HCT116 (cell line): Measurements from ENCODE around the gene TEAD1. TPM values are rescaled to one million over a fixed set of nuclear protein-coding genes. Genes with fewer than 3 reads are reported as not detected.

Experiments
- ATAC-seq: fragments of 200-7000 bp; cut with Tn5 transposase; 2 replicates; pipeline ENCODE4 v1.9.1; 2020; ENCODE audit warnings: mild to moderate bottlenecking, moderate library complexity
- BruUV-seq: library from RNA; stranded (reverse); fragments of 400-500 nt; replicated peaks from 2 replicates; lab custom pipeline; 2021; lab: Mats Ljungman, UMichigan
- CTCF ChIA-PET: fragments of 300-600 bp; sonication (Branson Sonifier 250); formaldehyde crosslinking; loops from one replicate; lab custom pipeline; 2021; ENCODE audit warnings: antibody characterized with exemption; lab: Charles Lee
- POLR2A ChIA-PET: fragments of 300-600, 350-600 bp; sonication (Branson Sonifier 250); formaldehyde crosslinking; loops from one replicate; lab custom pipeline; 2021; ENCODE audit warnings: antibody characterized with exemption; lab: Charles Lee
- RAD21 ChIA-PET, 2 experiments: fragments of 300-600 bp; sonication (Branson Sonifier 250); formaldehyde crosslinking; loops; one replicate each; lab custom pipeline; 2023; ENCODE audit warnings: low total read pairs in 2 of 2; ENCODE audit not compliant: uncharacterized antibody in 2 of 2, unreplicated experiment in 2 of 2, low non-redundant PET in 1 of 2; lab: Charles Lee
- DNase-seq: peaks from one replicate; pipeline ENCODE4 v3.0.0-alpha.2; 2010; ENCODE audit warnings: low read depth, low spot score
- H2AFZ ChIP-seq: fragments of 200-600 bp; shearing (Covaris generic), sonication (generic); 2 replicates; pipeline ENCODE4 v1.6.1; 2017; ENCODE audit warnings: low read depth, mixed run types, mixed read lengths, antibody characterized with exemption, low read length; ENCODE audit not compliant: poor library complexity, severe bottlenecking
- H3K27ac ChIP-seq: 2 replicates; pipeline ENCODE4 v1.5.1; 2012; ENCODE audit warnings: low read depth, low read length
- H3K27me3 ChIP-seq: fragments of 200-600 bp; sonication (generic); 2 replicates; pipeline ENCODE4 v1.6.1; 2016; ENCODE audit warnings: mixed run types, low read length, mixed read lengths; ENCODE audit not compliant: insufficient read depth
- H3K36me3 ChIP-seq, 2 experiments: fragments of 200-500 bp in 1 of 2; fragments of 200-600 bp in 1 of 2; sonication (Bioruptor generic) in 1 of 2; sonication (generic) in 1 of 2; 2 replicates each; pipeline versions ENCODE4 v1.5.1 to v1.6.1; 2014 to 2016; ENCODE audit warnings: low read length in 2 of 2, inconsistent platforms in 1 of 2, mixed read lengths in 1 of 2, mixed run types in 1 of 2; ENCODE audit not compliant: insufficient read depth in 2 of 2, control insufficient read depth in 1 of 2
- H3K4me1 ChIP-seq, 2 experiments: fragments of 200-600 bp in 1 of 2; sonication (generic) in 1 of 2; 2 replicates each; pipeline versions ENCODE4 v1.5.1 to v1.6.1; 2012 to 2017; ENCODE audit warnings: low read length in 2 of 2, inconsistent platforms in 1 of 2, mild to moderate bottlenecking in 1 of 2, mixed read lengths in 1 of 2, mixed run types in 1 of 2, moderate library complexity in 1 of 2; ENCODE audit not compliant: insufficient read depth in 2 of 2, control insufficient read depth in 1 of 2
- H3K4me2 ChIP-seq: fragments of 200-600 bp; sonication (generic); 2 replicates; pipeline ENCODE4 v1.6.1; 2017; ENCODE audit warnings: mixed run types, low read length, mixed read lengths
- H3K4me3 ChIP-seq, 2 experiments: fragments of 200-600 bp in 1 of 2; sonication (generic) in 1 of 2; replicated peaks in 1 of 2; 2 replicates each; pipeline ENCODE4 v1.5.1; 2011 to 2016; ENCODE audit warnings: low read length in 2 of 2, control low read depth in 1 of 2, low read depth in 1 of 2, mild to moderate bottlenecking in 1 of 2, mixed read lengths in 1 of 2, mixed run types in 1 of 2
- H3K79me2 ChIP-seq: fragments of 200-600 bp; sonication (generic); 2 replicates; pipeline ENCODE4 v1.6.1; 2017; ENCODE audit warnings: mild to moderate bottlenecking, mixed run types, low read length, moderate library complexity, mixed read lengths; ENCODE audit not compliant: insufficient read depth
- H3K9ac ChIP-seq: fragments of 200-600 bp; sonication (generic); 2 replicates; pipeline ENCODE4 v1.6.1; 2016; ENCODE audit warnings: low read length, mixed read lengths
- H3K9me2 ChIP-seq: fragments of 200-600 bp; sonication (generic), shearing (Covaris generic); 2 replicates; pipeline ENCODE4 v1.6.1; 2017; ENCODE audit warnings: mixed run types, mild to moderate bottlenecking, moderate library complexity; ENCODE audit not compliant: insufficient read depth
- H3K9me3 ChIP-seq, 2 experiments: fragments of 200-500 bp in 1 of 2; fragments of 200-600 bp in 1 of 2; sonication (Bioruptor generic) in 1 of 2; sonication (generic) in 1 of 2; 2 replicates each; pipeline ENCODE4 v1.6.1; 2014 to 2017; ENCODE audit warnings: low read length in 2 of 2, mixed read lengths in 2 of 2, inconsistent platforms in 1 of 2, low read depth in 1 of 2, mild to moderate bottlenecking in 1 of 2, mixed run types in 1 of 2, moderate library complexity in 1 of 2; ENCODE audit not compliant: control insufficient read depth in 1 of 2, insufficient read depth in 1 of 2
- H4K20me1 ChIP-seq: fragments of 200-600 bp; sonication (generic), shearing (Covaris generic); 2 replicates; pipeline ENCODE4 v1.6.1; 2017; ENCODE audit warnings: mixed run types, mild to moderate bottlenecking, moderate library complexity; ENCODE audit not compliant: insufficient read depth
- CBX3 ChIP-seq: IDR thresholded peaks from 2 replicates; pipeline ENCODE4 v1.6.1; 2012; ENCODE audit warnings: low read depth
- CEBPB ChIP-seq: IDR thresholded peaks from 2 replicates; pipeline ENCODE4 v1.6.1; 2012; ENCODE audit warnings: low read depth
- EGR1 ChIP-seq: IDR thresholded peaks from 2 replicates; pipeline ENCODE4 v1.6.1; 2012; ENCODE audit warnings: low read depth
- ELF1 ChIP-seq: IDR thresholded peaks from 2 replicates; pipeline ENCODE4 v1.6.1; 2012; ENCODE audit warnings: low read depth, borderline replicate concordance
- EZH2 ChIP-seq: fragments of 200-600 bp; sonication (generic); IDR thresholded peaks from 2 replicates; pipeline ENCODE4 v1.6.1; 2017; ENCODE audit warnings: antibody characterized with exemption, mixed run types
- EZH2phosphoT487 ChIP-seq: fragments of 200-600 bp; IDR thresholded peaks from 2 replicates; pipeline ENCODE4 v1.6.1; 2018; ENCODE audit warnings: antibody characterized with exemption, borderline replicate concordance
- FOSL1 ChIP-seq: IDR thresholded peaks from 2 replicates; pipeline ENCODE4 v1.6.1; 2012; ENCODE audit warnings: low read depth
- JUND ChIP-seq: IDR thresholded peaks from 2 replicates; pipeline ENCODE4 v1.6.1; 2012
- POLR2A ChIP-seq: IDR thresholded peaks from 2 replicates; pipeline ENCODE4 v1.7.0; 2011; ENCODE audit warnings: borderline replicate concordance; ENCODE audit not compliant: insufficient read depth, insufficient read length; ENCODE audit errors: extremely low read depth
- SIN3A ChIP-seq: IDR thresholded peaks from 2 replicates; pipeline ENCODE4 v1.6.1; 2012; ENCODE audit warnings: low read depth
- SP1 ChIP-seq: IDR thresholded peaks from 2 replicates; pipeline ENCODE4 v1.6.1; 2012; ENCODE audit warnings: low read depth
- TCF7L2 ChIP-seq: IDR thresholded peaks from 2 replicates; pipeline ENCODE4 v1.7.0; 2011; ENCODE audit warnings: borderline replicate concordance, inconsistent platforms; ENCODE audit not compliant: insufficient read depth, insufficient read length; ENCODE audit errors: extremely low read depth
- YY1 ChIP-seq: IDR thresholded peaks from 2 replicates; pipeline ENCODE4 v1.6.1; 2011; ENCODE audit warnings: low read length, low read depth, moderate library complexity, mild to moderate bottlenecking; ENCODE audit not compliant: insufficient replicate concordance; ENCODE audit errors: extremely low read depth
- ZNF274 ChIP-seq: fragments of 200-500 bp; sonication (Bioruptor generic); IDR thresholded peaks from 2 replicates; pipeline ENCODE4 v1.6.1; 2014; ENCODE audit warnings: mild to moderate bottlenecking, low read depth, low read length, inconsistent platforms
- intact Hi-C: fragments of 100-400 bp; cut with micrococcal nuclease; formaldehyde crosslinking; loops from 2 replicates; pipeline ENCODE4 v1.10.0; 2022
- total RNA-seq: library from RNA; stranded (reverse); gene quantifications from one replicate; pipeline ENCODE4 v1.2.1, GENCODE V29; 2021; ENCODE audit not compliant: unreplicated experiment
- TF ChIP-seq, protein P1 (sequence below): IDR thresholded peaks from 2 replicates; pipeline ENCODE4 v1.6.1; 2012; ENCODE audit warnings: low read depth
- TF ChIP-seq, protein P2 (sequence below): IDR thresholded peaks from 2 replicates; pipeline ENCODE4 v1.6.1; 2011; ENCODE audit warnings: mild to moderate bottlenecking, low read length, moderate library complexity; ENCODE audit not compliant: insufficient replicate concordance; ENCODE audit errors: extremely low read depth
- TF ChIP-seq, protein P3 (sequence below): IDR thresholded peaks from 2 replicates; pipeline ENCODE4 v1.6.1; 2012
- TF ChIP-seq, protein P4 (sequence below), 3 experiments: fragments of 200-600 bp in 1 of 3; sonication (generic) in 1 of 3; IDR thresholded peaks in 2 of 3; conservative IDR thresholded peaks in 1 of 3; 2 replicates each; pipeline ENCODE4 v1.5.1; 2012 to 2017; ENCODE audit warnings: low read depth in 2 of 3, low read length in 2 of 3, antibody characterized with exemption in 1 of 3, borderline replicate concordance in 1 of 3, control low read depth in 1 of 3, mild to moderate bottlenecking in 1 of 3, mixed read lengths in 1 of 3, mixed run types in 1 of 3, moderate library complexity in 1 of 3; ENCODE audit not compliant: insufficient read depth in 1 of 3

The TEAD1 gene
- total RNA-seq, 1 experiment from 2014 or later: 103 TPM

DNA sequence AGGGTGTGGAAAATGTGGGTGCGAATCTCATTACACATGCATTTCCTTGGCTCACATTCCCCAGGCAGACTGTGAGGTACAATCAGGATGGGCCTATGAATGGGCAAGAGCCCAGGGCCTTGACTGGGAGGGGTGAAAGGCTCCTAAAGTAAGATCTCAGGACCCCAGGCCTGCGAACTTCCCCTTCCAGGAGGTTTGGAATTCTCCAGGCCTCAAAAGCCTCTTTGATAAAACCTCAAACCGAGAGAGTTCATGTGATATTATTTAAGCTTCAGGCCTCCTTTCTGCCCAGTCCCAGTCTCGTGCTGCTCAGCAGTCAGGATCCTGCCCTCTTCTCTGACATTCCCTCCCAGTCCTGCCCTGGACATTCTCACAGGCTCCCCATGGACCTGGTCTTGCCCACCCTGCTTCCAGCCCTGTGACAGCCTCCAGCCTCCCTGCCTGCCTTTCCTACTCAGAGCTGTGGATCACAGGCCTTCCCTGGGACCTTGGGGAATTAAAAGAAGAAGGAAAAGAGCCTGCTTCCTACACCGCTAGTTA lies 37.3 kb upstream of the TEAD1 start:
- Histone ChIP-seq H3K27ac (no peak overlapping the region), H3K79me2 (no peaks in the 10 kb centered on the region), H3K4me2 (no peak overlapping the region), H3K9me3 (no peaks in the 10 kb centered on the region), H4K20me1 (no peaks in the 10 kb centered on the region), H3K36me3 (no peaks in the 10 kb centered on the region), H3K9me2 (no peaks in the 10 kb centered on the region), H2AFZ (no peak overlapping the region), H3K4me3 (no peak overlapping the region), H3K4me1 (peaks cover 2 to 7% of the 10 kb centered on the region in 2 experiments; a peak in 2 of 4 replicates)
- ATAC-seq: no peak
- POLR2A ChIA-PET: no interaction called here
- no TSS peak for BruUV-seq
- no peak for DNase-seq
- RAD21 ChIA-PET: no interaction called here
- intact Hi-C loops: no loop called here
- CTCF ChIA-PET: no interaction called here
- TF ChIP-seq EZH2phosphoT487 (no peak), FOSL1 (no peak), ZNF274 (no peak), SP1 (no peak), TCF7L2 (no peak), POLR2A (no peak), EZH2 (no peak), SIN3A (no peak), CBX3 (no peak), JUND (no peak), ELF1 (no peak), EGR1 (no peak), CEBPB (no peak), YY1 (no peak)
- TF ChIP-seq, protein P1, sequence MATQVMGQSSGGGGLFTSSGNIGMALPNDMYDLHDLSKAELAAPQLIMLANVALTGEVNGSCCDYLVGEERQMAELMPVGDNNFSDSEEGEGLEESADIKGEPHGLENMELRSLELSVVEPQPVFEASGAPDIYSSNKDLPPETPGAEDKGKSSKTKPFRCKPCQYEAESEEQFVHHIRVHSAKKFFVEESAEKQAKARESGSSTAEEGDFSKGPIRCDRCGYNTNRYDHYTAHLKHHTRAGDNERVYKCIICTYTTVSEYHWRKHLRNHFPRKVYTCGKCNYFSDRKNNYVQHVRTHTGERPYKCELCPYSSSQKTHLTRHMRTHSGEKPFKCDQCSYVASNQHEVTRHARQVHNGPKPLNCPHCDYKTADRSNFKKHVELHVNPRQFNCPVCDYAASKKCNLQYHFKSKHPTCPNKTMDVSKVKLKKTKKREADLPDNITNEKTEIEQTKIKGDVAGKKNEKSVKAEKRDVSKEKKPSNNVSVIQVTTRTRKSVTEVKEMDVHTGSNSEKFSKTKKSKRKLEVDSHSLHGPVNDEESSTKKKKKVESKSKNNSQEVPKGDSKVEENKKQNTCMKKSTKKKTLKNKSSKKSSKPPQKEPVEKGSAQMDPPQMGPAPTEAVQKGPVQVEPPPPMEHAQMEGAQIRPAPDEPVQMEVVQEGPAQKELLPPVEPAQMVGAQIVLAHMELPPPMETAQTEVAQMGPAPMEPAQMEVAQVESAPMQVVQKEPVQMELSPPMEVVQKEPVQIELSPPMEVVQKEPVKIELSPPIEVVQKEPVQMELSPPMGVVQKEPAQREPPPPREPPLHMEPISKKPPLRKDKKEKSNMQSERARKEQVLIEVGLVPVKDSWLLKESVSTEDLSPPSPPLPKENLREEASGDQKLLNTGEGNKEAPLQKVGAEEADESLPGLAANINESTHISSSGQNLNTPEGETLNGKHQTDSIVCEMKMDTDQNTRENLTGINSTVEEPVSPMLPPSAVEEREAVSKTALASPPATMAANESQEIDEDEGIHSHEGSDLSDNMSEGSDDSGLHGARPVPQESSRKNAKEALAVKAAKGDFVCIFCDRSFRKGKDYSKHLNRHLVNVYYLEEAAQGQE: no peak
- TF ChIP-seq, protein P2, sequence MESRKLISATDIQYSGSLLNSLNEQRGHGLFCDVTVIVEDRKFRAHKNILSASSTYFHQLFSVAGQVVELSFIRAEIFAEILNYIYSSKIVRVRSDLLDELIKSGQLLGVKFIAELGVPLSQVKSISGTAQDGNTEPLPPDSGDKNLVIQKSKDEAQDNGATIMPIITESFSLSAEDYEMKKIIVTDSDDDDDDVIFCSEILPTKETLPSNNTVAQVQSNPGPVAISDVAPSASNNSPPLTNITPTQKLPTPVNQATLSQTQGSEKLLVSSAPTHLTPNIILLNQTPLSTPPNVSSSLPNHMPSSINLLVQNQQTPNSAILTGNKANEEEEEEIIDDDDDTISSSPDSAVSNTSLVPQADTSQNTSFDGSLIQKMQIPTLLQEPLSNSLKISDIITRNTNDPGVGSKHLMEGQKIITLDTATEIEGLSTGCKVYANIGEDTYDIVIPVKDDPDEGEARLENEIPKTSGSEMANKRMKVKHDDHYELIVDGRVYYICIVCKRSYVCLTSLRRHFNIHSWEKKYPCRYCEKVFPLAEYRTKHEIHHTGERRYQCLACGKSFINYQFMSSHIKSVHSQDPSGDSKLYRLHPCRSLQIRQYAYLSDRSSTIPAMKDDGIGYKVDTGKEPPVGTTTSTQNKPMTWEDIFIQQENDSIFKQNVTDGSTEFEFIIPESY: no peak
- TF ChIP-seq, protein P3, sequence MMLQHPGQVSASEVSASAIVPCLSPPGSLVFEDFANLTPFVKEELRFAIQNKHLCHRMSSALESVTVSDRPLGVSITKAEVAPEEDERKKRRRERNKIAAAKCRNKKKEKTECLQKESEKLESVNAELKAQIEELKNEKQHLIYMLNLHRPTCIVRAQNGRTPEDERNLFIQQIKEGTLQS: no peak
- TF ChIP-seq, protein P4, sequence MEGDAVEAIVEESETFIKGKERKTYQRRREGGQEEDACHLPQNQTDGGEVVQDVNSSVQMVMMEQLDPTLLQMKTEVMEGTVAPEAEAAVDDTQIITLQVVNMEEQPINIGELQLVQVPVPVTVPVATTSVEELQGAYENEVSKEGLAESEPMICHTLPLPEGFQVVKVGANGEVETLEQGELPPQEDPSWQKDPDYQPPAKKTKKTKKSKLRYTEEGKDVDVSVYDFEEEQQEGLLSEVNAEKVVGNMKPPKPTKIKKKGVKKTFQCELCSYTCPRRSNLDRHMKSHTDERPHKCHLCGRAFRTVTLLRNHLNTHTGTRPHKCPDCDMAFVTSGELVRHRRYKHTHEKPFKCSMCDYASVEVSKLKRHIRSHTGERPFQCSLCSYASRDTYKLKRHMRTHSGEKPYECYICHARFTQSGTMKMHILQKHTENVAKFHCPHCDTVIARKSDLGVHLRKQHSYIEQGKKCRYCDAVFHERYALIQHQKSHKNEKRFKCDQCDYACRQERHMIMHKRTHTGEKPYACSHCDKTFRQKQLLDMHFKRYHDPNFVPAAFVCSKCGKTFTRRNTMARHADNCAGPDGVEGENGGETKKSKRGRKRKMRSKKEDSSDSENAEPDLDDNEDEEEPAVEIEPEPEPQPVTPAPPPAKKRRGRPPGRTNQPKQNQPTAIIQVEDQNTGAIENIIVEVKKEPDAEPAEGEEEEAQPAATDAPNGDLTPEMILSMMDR (IDR thresholded peaks at IDR 0.05 in 2 of 3, conservative IDR thresholded peaks at IDR 0.05 in 1 of 3; ENCODE audit: borderline replicate concordance in 1 of 3, insufficient read depth in 1 of 3, low read depth in 2 of 3, low read length in 2 of 3): no peak
- TF ChIP-seq, all 23 proteins: peak for 0
- no peak overlapping the region for H3K9ac ChIP-seq
- H3K27me3 ChIP-seq: no peaks in the 10 kb centered on the region
